WTC11 (cell line): ENCODE measurements around the gene BIVM. TPM values are rescaled to one million over a fixed set of nuclear protein-coding genes. Genes with fewer than 3 reads are reported as not detected.

Experiments used
- ATAC-seq: fragments of 200-7000 bp; cut with Tn5 transposase; 2 replicates; pipeline ENCODE4 v1.10.0; 2021; ENCODE audit warnings: mild to moderate bottlenecking, moderate library complexity
- CTCF ChIA-PET: fragments of 300-600 bp; sonication (Branson Sonifier 250); formaldehyde crosslinking; loops from one replicate; lab custom pipeline; 2021; ENCODE audit warnings: antibody characterized with exemption; lab: Charles Lee
- POLR2A ChIA-PET: fragments of 350-600 bp; sonication (Branson Sonifier 250); formaldehyde crosslinking; loops from one replicate; lab custom pipeline; 2021; ENCODE audit warnings: antibody characterized with exemption; lab: Charles Lee
- DNase-seq: peaks from one replicate; pipeline ENCODE4 v3.0.0; 2021; ENCODE audit warnings: low spot score
- H3K27ac Mint-ChIP-seq: 2 replicates; pipeline ENCODE4 v1.8.0; 2021; ENCODE audit warnings: mixed read lengths
- H3K27me3 Mint-ChIP-seq: 2 replicates; pipeline ENCODE4 v1.8.0; 2021; ENCODE audit warnings: low read depth, mild to moderate bottlenecking, moderate library complexity, mixed read lengths
- H3K36me3 Mint-ChIP-seq: 2 replicates; pipeline ENCODE4 v1.8.0; 2021; ENCODE audit warnings: mixed read lengths
- H3K4me1 Mint-ChIP-seq: 2 replicates; pipeline ENCODE4 v1.8.0; 2022; ENCODE audit warnings: mixed read lengths
- H3K4me3 Mint-ChIP-seq: 2 replicates; pipeline ENCODE4 v1.8.0; 2021; ENCODE audit warnings: mild to moderate bottlenecking, moderate library complexity, mixed read lengths
- H3K9me3 Mint-ChIP-seq: 2 replicates; pipeline ENCODE4 v1.8.0; 2021; ENCODE audit warnings: mixed read lengths
- CDX4 ChIP-seq: fragments of 250-450 bp; sonication (Bioruptor Pico); IDR thresholded peaks from 2 replicates; pipeline ENCODE4 v1.9.0; 2021; ENCODE audit warnings: moderate library complexity, mild to moderate bottlenecking, inconsistent platforms, borderline replicate concordance
- CREB1 ChIP-seq: sonication (generic); formaldehyde crosslinking; IDR thresholded peaks from 2 replicates; pipeline ENCODE4 v1.8.0; 2023; ENCODE audit warnings: mild to moderate bottlenecking, missing genetic modification reagents
- EMX1 ChIP-seq: fragments of 250-450 bp; sonication (Bioruptor Pico); IDR thresholded peaks from 2 replicates; pipeline ENCODE4 v1.8.0; 2021; ENCODE audit warnings: mild to moderate bottlenecking
- ESRRA ChIP-seq: sonication (generic); formaldehyde crosslinking; IDR thresholded peaks from 2 replicates; pipeline ENCODE4 v1.8.1; 2022; ENCODE audit warnings: mild to moderate bottlenecking, missing genetic modification reagents, borderline replicate concordance
- HMGA2 ChIP-seq: fragments of 250-450 bp; sonication (Bioruptor Pico); IDR thresholded peaks from 2 replicates; pipeline ENCODE4 v1.4.0; 2021; ENCODE audit warnings: mild to moderate bottlenecking, moderate library complexity
- JAZF1 ChIP-seq: fragments of 250-450 bp; sonication (Bioruptor Pico); IDR thresholded peaks from 2 replicates; pipeline ENCODE4 v1.9.0; 2021; ENCODE audit warnings: moderate library complexity, mild to moderate bottlenecking, inconsistent platforms
- MLX ChIP-seq: sonication (generic); formaldehyde crosslinking; IDR thresholded peaks from 2 replicates; pipeline ENCODE4 v1.8.1; 2023; ENCODE audit warnings: mild to moderate bottlenecking, missing genetic modification reagents, moderate library complexity
- NFE2L1 ChIP-seq: sonication (generic); formaldehyde crosslinking; IDR thresholded peaks from 2 replicates; pipeline ENCODE4 v1.8.1; 2023; ENCODE audit warnings: missing genetic modification reagents
- OVOL2 ChIP-seq: fragments of 250-450 bp; sonication (Bioruptor Pico); IDR thresholded peaks from 2 replicates; pipeline ENCODE4 v1.9.0; 2021; ENCODE audit warnings: mild to moderate bottlenecking, borderline replicate concordance
- SMAD3 ChIP-seq: sonication (generic); formaldehyde crosslinking; IDR thresholded peaks from 2 replicates; pipeline ENCODE4 v1.8.0; 2022; ENCODE audit warnings: missing genetic modification reagents, mild to moderate bottlenecking, borderline replicate concordance
- TEAD4 ChIP-seq: sonication (generic); formaldehyde crosslinking; IDR thresholded peaks from 2 replicates; pipeline ENCODE4 v1.8.0; 2022; ENCODE audit warnings: mild to moderate bottlenecking, missing genetic modification reagents
- USF1 ChIP-seq: sonication (generic); formaldehyde crosslinking; IDR thresholded peaks from 2 replicates; pipeline ENCODE4 v1.8.0; 2022; ENCODE audit warnings: mild to moderate bottlenecking, missing genetic modification reagents
- USF2 ChIP-seq: sonication (generic); formaldehyde crosslinking; IDR thresholded peaks from 2 replicates; pipeline ENCODE4 v1.8.1; 2023; ENCODE audit warnings: mild to moderate bottlenecking, missing genetic modification reagents, moderate library complexity
- ZNF263 ChIP-seq: sonication (generic); formaldehyde crosslinking; IDR thresholded peaks from 2 replicates; pipeline ENCODE4 v1.8.1; 2022; ENCODE audit warnings: low read depth, mild to moderate bottlenecking, moderate library complexity, missing genetic modification reagents
- ZNF671 ChIP-seq: fragments of 250-450 bp; sonication (Bioruptor Pico); IDR thresholded peaks from 2 replicates; pipeline ENCODE4 v1.8.0; 2021; ENCODE audit warnings: mild to moderate bottlenecking
- total RNA-seq: library from RNA; stranded (reverse); gene quantifications from 3 replicates; pipeline ENCODE4 v1.2.3, GENCODE V29; 2021
- TF ChIP-seq, protein P1 (sequence below): fragments of 250-450 bp; sonication (Bioruptor Pico); IDR thresholded peaks from 2 replicates; pipeline ENCODE4 v1.9.0; 2021; ENCODE audit warnings: mild to moderate bottlenecking
- TF ChIP-seq, protein P2 (sequence below): fragments of 250-450 bp; sonication (Bioruptor Pico); conservative IDR thresholded peaks from 2 replicates; pipeline ENCODE4 v1.9.0; 2021; ENCODE audit warnings: mild to moderate bottlenecking
- TF ChIP-seq, protein P3 (sequence below): sonication (generic); formaldehyde crosslinking; IDR thresholded peaks from 2 replicates; pipeline ENCODE4 v1.8.0; 2022; ENCODE audit warnings: missing genetic modification reagents
- TF ChIP-seq, protein P4 (sequence below): sonication (generic); formaldehyde crosslinking; IDR thresholded peaks from 2 replicates; pipeline ENCODE4 v1.8.0; 2022; ENCODE audit warnings: mild to moderate bottlenecking, missing genetic modification reagents
- TF ChIP-seq, protein P5 (sequence below): fragments of 200-600 bp; IDR thresholded peaks from 2 replicates; pipeline ENCODE4 v1.8.0; 2022; ENCODE audit warnings: antibody characterized with exemption
- TF ChIP-seq, protein P6 (sequence below): sonication (generic); formaldehyde crosslinking; IDR thresholded peaks from 2 replicates; pipeline ENCODE4 v1.8.0; 2022; ENCODE audit warnings: mild to moderate bottlenecking, missing genetic modification reagents

The BIVM gene
- total RNA-seq, 1 experiment from 2014 or later, result 10.2 TPM

DNA sequence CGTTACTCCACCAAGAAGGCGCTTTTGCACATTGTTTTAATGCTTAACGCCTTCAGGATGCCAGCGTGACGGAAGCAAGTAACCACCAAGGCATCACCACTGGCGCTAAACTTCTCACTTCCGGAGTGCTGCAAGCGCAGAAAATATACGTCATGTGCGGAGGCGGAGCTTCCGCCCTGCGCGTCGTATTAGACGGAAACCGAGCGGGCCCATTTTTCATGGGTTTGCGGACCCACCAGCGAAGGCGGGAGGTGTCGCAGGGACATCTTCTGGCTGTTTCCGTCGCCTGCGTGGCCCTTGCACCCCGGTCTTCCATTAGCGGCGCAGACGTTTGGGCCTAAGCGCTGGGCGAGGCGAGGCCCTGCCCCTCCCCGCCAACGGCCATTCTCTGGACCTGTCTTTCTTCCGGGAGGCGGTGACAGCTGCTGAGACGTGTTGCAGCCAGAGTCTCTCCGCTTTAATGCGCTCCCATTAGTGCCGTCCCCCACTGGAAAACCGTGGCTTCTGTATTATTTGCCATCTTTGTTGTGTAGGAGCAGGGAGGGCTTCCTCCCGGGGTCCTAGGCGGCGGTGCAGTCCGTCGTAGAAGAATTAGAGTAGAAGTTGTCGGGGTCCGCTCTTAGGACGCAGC lies 46.8 kb downstream of the BIVM start, which contains the start of gene ERCC5:
Gene ERCC5, plus strand, starts transcription at position 403 of the 631 bp plus-strand sequence. CDS start 235 bp downstream, outside the sequence.
- Mint-ChIP-seq H3K4me3 (peak within 1 kb of the TSS; percentile 95), H3K36me3 (no peaks in the 10 kb centered on the region), H3K27ac (peak within 1 kb of the TSS; percentile 95), H3K27me3 (no peaks in the 10 kb centered on the region), H3K4me1 (peaks cover 12% of the 10 kb centered on the region), H3K9me3 (no peaks in the 10 kb centered on the region)
- ChIA-PET POLR2A (interaction anchor here (0.7 to 2.4 kb wide), 5 partner anchors 46 to 254 kb away, joined by 3 to 15 read pairs (median 3); partner anchors contain the start of gene TPP2), CTCF (interaction anchor here (0.6 to 2.5 kb wide), 6 partner anchors 25 to 253 kb away, joined by 3 to 17 read pairs (median 10); partner anchors contain the start of gene TPP2)
- DNase-seq (peak; percentile 90), ATAC-seq (peak; percentile 82)
- 0 out of 2 replicates have a peak, but pooled peaks have one; percentile 60 for TF ChIP-seq SMAD3
- TF ChIP-seq USF1, result peak; percentile 39; the same call in 1 of the 2 replicates
- TF ChIP-seq OVOL2 (CRISPR knock-in tag), result no peak
- peak; percentile 45; the same call in 1 of the 2 replicates for TF ChIP-seq USF2 (CRISPR knock-in tag)
- TF ChIP-seq EMX1 (CRISPR knock-in tag), result no peak
- TF ChIP-seq NFE2L1 (CRISPR knock-in tag), result no peak
- TF ChIP-seq, protein P1, sequence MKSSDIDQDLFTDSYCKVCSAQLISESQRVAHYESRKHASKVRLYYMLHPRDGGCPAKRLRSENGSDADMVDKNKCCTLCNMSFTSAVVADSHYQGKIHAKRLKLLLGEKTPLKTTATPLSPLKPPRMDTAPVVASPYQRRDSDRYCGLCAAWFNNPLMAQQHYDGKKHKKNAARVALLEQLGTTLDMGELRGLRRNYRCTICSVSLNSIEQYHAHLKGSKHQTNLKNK (CRISPR knock-in tag), result no peak
- TF ChIP-seq, protein P2, sequence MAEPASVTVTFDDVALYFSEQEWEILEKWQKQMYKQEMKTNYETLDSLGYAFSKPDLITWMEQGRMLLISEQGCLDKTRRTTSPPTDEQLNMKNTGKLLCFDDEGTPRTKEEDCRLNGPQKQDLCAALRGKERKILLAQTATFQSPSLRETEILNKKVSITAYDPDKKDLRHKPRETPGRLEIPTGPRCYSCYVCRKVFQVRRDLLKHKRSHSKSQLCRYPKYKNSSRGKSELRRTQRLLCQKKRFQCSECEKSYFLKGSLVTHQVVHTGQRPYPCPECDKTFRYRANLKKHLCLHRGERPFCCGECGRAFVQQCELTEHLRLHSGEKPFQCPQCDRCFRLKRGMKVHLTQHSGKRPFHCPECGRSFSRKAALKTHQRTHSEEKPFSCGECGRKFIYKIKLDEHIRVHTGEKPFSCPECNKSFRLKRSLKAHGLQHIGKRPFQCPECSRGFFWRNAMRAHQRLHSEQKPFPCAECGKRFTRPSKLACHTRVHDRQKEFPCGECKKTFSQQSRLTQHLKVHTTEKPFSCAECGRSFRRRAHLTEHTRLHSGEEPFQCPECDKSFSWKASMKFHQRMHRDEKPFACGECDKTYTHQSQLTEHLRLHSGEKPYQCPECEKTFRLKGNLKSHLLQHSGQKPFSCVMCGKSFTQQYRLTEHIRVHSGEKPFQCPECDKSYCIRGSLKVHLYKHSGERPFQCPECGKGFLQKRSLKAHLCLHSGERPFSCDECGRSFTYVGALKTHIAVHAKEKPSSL (CRISPR knock-in tag), result no peak
- TF ChIP-seq, protein P3, sequence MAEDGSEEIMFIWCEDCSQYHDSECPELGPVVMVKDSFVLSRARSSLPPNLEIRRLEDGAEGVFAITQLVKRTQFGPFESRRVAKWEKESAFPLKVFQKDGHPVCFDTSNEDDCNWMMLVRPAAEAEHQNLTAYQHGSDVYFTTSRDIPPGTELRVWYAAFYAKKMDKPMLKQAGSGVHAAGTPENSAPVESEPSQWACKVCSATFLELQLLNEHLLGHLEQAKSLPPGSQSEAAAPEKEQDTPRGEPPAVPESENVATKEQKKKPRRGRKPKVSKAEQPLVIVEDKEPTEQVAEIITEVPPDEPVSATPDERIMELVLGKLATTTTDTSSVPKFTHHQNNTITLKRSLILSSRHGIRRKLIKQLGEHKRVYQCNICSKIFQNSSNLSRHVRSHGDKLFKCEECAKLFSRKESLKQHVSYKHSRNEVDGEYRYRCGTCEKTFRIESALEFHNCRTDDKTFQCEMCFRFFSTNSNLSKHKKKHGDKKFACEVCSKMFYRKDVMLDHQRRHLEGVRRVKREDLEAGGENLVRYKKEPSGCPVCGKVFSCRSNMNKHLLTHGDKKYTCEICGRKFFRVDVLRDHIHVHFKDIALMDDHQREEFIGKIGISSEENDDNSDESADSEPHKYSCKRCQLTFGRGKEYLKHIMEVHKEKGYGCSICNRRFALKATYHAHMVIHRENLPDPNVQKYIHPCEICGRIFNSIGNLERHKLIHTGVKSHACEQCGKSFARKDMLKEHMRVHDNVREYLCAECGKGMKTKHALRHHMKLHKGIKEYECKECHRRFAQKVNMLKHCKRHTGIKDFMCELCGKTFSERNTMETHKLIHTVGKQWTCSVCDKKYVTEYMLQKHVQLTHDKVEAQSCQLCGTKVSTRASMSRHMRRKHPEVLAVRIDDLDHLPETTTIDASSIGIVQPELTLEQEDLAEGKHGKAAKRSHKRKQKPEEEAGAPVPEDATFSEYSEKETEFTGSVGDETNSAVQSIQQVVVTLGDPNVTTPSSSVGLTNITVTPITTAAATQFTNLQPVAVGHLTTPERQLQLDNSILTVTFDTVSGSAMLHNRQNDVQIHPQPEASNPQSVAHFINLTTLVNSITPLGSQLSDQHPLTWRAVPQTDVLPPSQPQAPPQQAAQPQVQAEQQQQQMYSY (CRISPR knock-in tag), result no peak
- TF ChIP-seq, protein P4, sequence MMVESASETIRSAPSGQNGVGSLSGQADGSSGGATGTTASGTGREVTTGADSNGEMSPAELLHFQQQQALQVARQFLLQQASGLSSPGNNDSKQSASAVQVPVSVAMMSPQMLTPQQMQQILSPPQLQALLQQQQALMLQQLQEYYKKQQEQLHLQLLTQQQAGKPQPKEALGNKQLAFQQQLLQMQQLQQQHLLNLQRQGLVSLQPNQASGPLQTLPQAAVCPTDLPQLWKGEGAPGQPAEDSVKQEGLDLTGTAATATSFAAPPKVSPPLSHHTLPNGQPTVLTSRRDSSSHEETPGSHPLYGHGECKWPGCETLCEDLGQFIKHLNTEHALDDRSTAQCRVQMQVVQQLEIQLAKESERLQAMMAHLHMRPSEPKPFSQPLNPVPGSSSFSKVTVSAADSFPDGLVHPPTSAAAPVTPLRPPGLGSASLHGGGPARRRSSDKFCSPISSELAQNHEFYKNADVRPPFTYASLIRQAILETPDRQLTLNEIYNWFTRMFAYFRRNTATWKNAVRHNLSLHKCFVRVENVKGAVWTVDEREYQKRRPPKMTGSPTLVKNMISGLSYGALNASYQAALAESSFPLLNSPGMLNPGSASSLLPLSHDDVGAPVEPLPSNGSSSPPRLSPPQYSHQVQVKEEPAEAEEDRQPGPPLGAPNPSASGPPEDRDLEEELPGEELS, result peak; percentile 81
- TF ChIP-seq, protein P5, sequence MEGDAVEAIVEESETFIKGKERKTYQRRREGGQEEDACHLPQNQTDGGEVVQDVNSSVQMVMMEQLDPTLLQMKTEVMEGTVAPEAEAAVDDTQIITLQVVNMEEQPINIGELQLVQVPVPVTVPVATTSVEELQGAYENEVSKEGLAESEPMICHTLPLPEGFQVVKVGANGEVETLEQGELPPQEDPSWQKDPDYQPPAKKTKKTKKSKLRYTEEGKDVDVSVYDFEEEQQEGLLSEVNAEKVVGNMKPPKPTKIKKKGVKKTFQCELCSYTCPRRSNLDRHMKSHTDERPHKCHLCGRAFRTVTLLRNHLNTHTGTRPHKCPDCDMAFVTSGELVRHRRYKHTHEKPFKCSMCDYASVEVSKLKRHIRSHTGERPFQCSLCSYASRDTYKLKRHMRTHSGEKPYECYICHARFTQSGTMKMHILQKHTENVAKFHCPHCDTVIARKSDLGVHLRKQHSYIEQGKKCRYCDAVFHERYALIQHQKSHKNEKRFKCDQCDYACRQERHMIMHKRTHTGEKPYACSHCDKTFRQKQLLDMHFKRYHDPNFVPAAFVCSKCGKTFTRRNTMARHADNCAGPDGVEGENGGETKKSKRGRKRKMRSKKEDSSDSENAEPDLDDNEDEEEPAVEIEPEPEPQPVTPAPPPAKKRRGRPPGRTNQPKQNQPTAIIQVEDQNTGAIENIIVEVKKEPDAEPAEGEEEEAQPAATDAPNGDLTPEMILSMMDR, result no peak
- TF ChIP-seq ZNF263 (CRISPR knock-in tag), result no peak
- TF ChIP-seq MLX (CRISPR knock-in tag), result 0 out of 2 replicates have a peak, but pooled peaks have one; percentile 36
- TF ChIP-seq, protein P6, sequence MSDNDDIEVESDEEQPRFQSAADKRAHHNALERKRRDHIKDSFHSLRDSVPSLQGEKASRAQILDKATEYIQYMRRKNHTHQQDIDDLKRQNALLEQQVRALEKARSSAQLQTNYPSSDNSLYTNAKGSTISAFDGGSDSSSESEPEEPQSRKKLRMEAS (CRISPR knock-in tag), result peak; percentile 84
- TF ChIP-seq CDX4, result no peak
- no peak for TF ChIP-seq ESRRA (CRISPR knock-in tag)
- 0 out of 2 replicates have a peak, but pooled peaks have one; percentile 16 for TF ChIP-seq TEAD4 (CRISPR knock-in tag)
- TF ChIP-seq HMGA2 (CRISPR knock-in tag), result no peak
- TF ChIP-seq CREB1 (CRISPR knock-in tag), result peak; percentile 73; the same call in 1 of the 2 replicates
- TF ChIP-seq JAZF1 (CRISPR knock-in tag), result no peak
- TF ChIP-seq ZNF671 (CRISPR knock-in tag), result no peak
